GM21526 (cell line): ENCODE data around the gene PGF.

ENCODE experiments used
- ATAC-seq: cut with Tn5 transposase; IDR thresholded peaks from one replicate; pipeline ENCODE4 v1.9.1; 2021; ENCODE audit warnings: moderate library complexity; ENCODE audit not compliant: unreplicated experiment, low FRiP score

PGF gene

DNA sequence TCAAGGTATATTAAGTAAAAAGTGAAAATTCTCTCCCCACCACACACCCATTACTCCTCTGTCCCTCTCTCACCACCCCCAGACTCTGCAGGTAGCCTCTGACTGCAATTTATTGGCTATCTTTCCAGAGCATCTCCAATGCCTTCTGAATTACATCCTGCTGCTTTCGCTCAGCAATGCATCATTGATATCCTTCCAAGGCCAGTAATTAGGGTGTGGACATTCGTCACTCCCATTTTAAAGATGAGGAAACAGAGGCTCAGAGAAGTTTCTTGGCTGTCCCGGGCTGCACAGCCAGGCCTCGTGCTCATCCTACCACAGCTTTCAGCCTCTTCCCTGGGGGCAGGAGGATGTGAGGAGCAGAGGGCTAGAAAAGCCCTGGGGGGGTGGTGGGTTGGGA, 23.6 kb upstream of the PGF start:
- ATAC-seq = no peak

DNA sequence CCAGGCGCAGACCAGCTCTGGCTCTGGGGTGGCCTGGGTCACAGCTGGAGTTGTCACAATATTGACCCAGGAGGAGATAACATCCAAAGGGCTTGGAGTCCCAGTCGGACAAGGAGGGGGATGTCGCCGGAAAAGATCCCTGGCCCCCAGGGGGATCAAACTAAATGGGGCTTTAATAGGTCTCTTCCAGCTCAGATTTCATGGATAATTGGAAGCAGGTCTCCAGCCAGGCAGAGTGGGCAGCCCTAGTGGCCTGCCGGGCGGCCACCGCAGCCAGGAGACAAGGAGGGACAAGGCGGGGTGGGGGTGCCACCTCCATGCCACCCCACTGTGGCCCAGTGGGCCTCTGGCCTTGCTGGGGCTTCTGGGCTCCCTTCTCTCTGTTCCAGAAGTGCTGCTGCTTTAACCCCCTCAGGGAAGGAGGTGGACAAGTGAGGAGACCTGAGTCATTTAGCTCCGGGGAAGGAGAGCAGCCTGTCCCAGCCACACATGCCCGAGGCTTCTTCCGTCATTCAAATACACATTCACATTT, 23.1 kb upstream of the PGF start:
- no peak for ATAC-seq

- no peak for ATAC-seq
These were observed 22.5 kb upstream of the PGF start for GRCh38 chr14:74977901-74978385.

- ATAC-seq = no peak
These were observed 21.9 kb upstream of the PGF start for GRCh38 chr14:74977164-74977900.

DNA sequence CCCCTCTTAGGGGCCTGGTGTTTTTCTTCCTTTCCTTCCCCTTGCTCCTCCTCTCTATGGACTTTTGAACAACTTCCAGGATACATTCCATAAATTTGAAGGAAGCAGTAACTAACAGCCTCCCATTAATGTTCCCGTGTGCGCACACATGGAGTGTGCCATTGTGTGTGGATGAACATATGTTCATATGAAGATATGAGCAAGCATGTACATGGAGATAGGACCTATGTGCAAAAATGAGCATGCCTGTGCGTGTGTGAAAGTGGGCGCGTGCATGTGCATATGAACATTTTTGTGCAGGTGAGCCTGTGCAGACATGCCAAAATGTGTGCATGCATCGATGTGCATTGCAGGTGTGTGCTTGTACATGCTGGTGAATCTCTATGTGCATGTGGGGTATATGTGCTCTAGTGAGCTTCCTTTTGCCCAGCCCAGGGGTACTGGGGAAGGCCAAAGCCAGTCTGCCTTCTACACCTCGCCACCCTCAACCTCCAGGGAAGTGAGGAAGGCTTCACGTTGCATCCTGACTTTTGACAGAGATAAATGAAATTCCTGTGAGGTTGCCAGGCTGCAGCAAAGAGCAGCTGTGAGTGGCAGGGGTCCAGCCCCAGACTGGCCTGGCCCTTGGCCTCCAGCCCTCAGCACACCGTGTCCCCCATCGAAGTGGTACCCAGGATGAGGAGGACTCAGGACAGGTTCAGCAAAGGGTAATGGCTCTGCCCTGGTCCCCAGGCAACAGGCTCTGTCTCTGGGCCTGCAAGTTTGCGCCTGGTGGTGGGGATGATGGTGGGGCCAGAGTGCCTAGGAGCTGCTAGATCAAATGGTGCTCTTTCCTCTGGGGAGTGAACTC, 21.1 kb upstream of the PGF start:
- ATAC-seq = no peak

DNA sequence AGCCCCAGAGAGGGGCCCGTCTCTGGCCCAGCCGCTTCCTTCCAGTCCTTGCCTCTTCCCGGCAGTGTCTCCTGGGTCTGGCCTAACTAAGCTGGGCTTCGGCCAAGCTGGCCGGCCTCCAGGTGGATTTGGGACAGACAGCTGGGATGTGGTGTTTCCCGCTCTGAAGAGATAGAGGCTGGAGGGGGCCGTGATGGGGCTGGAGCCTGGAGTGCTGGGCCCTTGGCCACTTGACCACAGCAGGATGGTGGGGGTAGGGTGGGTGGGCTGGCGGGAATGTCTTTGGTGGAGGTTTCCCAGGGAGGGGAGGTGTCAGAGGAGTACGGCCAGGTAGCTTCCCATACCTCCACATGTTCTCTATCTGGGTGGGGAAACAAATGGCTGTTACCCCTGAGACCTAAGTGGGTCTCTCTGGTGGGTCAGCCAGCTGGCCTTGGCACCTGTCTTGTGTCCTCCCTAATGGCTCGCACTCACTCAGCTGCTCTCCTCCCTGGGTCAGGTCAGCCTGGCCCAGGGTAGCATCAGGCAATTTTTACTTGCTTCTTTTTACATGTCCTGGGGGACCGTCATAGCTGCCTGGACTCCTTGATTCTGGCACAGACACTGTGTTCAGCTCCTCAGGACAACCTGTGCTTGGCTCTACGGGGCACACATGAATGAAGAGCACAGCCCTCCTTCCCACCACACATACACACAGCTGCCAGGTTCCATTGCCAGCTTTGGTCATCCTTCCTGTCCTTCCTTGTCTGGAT, 19.8 kb upstream of the PGF start:
- no peak for ATAC-seq

GRCh38 chr14:74974364-74975058, 19.1 kb upstream of the PGF start:
- no peak for ATAC-seq

GRCh38 chr14:74973905-74974363, 18.5 kb upstream of the PGF start:
- ATAC-seq = no peak

GRCh38 chr14:74973003-74973653, 17.7 kb upstream of the PGF start:
- no peak for ATAC-seq

DNA sequence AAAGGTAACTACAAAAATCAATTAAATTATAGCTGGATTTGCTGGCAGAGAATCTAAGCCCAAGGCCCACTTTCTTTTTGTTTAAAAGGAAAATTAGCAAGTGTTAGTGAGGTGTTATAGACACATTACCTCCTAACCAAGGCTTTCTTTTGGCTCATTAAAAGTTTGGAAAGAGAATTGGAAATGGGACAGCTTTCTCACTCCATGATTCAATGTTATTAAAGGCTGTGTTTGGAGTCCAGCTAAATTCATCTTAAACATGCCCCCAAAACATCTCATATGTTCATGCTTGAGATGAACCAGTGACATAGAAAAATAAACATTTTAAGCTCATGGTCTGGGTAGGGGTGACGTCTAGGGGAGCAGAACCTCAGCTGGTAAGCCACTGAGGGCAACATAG, 13.4 kb upstream of the PGF start:
- no peak for ATAC-seq

- ATAC-seq = no peak
These were observed 10.2 kb upstream of the PGF start for GRCh38 chr14:74965486-74966153.

DNA sequence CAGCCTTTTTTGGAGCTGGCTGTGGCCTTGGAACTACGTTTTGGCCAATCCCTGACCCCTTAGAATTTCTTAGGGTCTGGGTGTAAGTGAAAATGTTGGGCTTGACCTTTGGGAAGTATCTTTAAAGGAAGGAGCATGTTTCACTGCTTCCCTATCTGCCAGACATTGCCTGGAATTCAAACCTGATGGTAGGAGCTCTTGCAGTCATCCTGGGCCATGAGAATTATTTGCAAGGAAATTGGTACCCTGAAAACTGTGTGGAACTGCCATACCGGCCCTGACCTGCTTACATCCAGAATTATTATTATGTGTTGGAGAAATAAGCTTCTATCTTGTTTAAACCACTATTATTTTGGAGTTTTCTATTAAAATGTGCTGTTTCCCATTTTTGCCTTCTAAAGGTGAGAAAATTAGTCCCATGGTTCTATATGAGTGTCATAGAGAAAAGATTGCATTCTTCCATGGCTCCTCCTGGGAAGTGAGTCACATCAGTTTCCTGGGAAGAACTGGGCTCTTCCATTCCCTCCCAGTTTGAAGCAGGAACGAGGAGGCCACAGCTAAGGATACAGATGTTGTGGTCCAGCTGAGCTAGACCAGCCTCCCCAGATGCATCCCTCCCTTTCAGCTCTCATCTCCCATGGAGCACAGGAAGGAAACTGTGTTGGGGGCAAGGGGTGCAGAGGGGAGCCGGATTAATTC, 9.5 kb upstream of the PGF start:
- no peak for ATAC-seq

DNA sequence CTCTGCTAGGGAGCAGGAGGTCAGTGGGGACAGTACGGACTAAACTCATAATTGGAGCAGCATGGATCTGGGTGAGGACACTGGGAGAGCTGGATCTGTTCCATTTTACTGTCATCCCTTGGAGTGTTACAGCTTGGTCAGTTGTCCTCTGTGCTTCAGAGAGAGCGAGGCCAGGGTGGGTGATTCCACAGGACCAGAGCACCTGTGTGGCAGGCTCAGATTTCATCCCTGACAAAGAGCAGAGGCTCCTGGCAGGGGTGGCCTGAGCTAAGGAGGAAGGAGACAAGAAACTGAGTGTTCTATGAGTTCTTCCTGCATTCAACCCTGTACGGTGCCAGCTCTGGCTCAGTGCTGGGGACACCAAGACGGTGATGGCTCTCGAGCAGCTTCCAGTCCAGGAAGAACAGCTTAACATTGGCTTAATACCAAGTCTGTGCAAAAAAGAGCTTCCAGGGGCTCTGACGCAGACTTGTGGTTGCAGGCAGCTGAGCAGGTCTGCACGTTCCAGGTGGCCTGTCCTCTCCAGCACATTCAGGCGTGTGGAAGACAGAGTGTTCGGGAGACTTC, 8.4 kb upstream of the PGF start:
- no peak for ATAC-seq

GRCh38 chr14:74963178-74963704, 7.8 kb upstream of the PGF start:
- ATAC-seq = no peak

- ATAC-seq = no peak
These were observed 7.1 kb upstream of the PGF start for GRCh38 chr14:74962493-74962892.

DNA sequence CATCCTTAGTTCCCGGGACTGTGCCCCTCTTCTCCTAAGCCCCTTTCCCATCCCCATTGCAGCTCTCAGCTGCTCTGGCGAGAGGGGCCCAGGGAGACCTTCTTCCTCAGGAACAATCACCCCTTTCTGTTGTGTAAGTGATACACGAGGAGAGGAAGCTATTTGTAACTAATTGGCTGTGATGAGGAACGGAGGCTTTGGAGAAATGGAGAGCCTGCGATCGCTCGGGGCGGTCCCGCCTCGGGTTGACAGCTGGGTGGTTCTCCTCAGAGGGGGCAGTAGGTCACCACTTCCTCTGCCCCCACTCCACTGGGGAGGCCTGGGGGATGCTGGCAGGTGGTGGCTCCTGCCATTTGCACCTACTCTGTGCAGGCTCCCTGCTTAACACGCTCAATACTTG, 6.6 kb upstream of the PGF start:
- ATAC-seq = no peak

DNA sequence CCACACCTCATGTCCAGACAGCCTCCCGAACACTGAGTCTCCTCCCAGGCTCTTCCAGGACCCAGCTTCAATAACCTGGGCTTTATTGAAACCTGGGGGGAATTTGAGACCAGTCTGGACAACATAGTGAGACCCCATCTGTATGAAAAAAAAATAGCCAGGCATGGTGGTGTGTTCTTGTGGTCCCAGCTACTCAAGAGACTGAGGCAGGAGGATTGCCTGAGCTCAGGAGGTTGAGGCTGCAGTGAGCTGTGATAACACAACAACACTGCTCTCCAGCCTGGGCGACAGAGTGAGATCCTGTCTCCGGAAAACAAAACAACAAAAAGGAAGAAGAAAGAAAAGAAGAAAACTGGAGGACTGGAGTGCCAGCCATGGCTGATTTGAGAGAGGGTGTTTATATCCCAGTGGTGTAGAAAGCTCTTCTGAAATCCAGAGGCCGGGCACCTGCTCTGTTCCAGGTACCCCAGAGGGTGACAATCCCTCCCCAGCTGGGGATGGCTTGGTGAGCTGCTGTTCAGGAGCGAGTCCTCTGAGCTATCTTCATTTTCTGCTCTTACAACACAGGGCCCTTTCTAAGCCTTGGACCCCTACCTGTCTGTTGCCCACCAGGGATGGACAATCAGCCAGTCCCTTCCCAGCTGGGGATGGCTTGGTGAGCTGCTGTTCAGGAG, 6.0 kb upstream of the PGF start:
- no peak for ATAC-seq
